ENCODE measurements around the gene RGPD8. TPM values are rescaled to one million over a fixed set of nuclear protein-coding genes. Genes with fewer than 3 reads are reported as not detected.
"Not testable (repeated sequence)": the region's sequence is repeated elsewhere in the genome, so short reads cannot be mapped to it uniquely, and the experiment has no call there.

RGPD8 gene
- total RNA-seq (2014; rRNA removed; shearing (Covaris generic); ENCODE audit: low replicate concordance) = 0.81 and 13.0 TPM in 2 replicates

GRCh38 chr2:112433480-112433879 lies at the start of gene RGPD8:
Gene RGPD8, minus strand, starts transcription at chr2:112433645. Its CDS starts 192 bp downstream, at chr2:112433453.
- in situ Hi-C loops (cut with HindIII; ENCODE audit: low pct_unique_long_range_greater_than_20kb, low sequenced_read_pairs) = not testable (repeated sequence)

GRCh38 chr2:112483042-112483473 lies 49.6 kb upstream of the RGPD8 start:
- in situ Hi-C loops (cut with HindIII; ENCODE audit: low pct_unique_long_range_greater_than_20kb, low sequenced_read_pairs) = no loop called here
- DNase-seq (ENCODE audit: low read depth) = peak; percentile 66

More at GRCh38 chr2:112433480-112433879, at the start of gene RGPD8:
- peak; percentile 68 for DNase-seq (ENCODE audit: low read depth)

DNA sequence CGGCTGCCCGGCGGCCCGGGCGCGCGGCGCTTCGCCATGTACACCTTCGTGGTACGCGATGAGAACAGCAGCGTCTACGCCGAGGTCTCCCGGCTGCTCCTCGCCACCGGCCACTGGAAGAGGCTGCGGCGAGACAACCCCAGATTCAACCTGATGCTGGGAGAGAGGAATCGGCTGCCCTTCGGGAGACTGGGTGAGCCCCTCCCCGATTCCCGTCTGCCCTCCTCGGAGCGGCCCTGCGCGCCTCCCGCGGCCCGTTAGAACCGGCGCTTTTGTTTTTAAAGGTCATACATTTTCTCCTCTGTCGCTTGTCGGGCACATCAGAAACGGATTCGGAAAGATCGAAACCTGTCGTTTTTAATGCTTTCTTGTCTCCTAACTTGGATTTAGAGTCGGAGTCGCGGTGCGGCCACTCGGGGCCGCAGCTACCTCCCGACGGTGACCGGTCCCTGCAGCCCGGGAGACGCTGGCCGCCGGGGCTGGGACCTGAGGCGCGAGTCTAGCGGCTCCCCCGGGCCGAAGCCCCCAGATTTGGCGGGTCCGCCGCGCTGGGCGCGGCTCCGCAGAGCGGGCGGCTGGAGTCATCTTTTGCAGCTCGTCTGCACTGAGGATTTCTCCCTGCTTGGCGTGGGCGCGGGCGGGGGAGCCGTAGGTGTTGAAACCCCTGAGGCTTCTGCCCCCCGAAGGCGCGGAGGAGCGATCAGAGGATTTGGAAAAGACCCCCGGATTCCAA lies 49.0 kb upstream of the RGPD8 start:
- peak; percentile 65 for DNase-seq (ENCODE audit: low read depth)
- in situ Hi-C loops (cut with HindIII; ENCODE audit: low pct_unique_long_range_greater_than_20kb, low sequenced_read_pairs) = no loop called here

DNA sequence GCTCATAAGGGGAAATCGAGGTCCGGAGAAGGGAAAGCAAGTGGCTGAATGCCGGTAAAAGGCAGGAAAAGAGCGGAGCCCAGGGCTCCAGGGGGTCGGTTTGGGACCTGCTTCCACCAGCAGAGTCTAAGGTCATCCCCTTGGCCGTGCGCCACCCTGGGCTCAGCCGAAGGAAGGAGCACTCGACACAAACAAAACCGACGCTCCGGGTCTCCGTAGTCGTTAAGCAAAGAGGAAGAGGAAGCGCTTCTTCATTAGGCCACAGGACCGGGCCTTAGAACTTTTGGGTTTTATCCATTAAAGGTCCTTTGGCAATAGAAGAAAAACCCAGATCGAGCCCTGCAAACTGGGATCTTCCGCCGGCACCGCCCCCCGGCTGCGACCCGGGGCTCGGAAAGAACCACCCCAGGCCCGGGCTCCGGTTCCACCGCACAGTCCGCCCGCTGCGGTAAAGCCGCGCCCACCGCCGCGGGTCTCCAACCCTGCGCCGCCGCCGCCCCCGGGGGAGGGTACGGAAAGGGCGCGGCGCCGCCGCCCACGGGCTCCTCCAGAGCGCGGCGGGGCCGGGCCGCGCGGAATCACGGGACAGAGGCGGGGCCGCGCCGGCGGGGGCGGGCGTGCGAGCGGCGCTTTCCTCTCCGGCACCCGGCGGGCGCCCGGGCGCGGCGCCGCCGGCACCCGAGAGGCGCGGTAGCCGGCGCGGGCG lies 48.2 kb upstream of the RGPD8 start, which contains the start of gene TTL:
TSS of gene TTL (plus strand) at position 629 of the 706 bp plus-strand sequence. CDS start 189 bp downstream, outside the sequence.
- in situ Hi-C loops (cut with HindIII; ENCODE audit: low pct_unique_long_range_greater_than_20kb, low sequenced_read_pairs) = no loop called here
- peak; percentile 73 for DNase-seq (ENCODE audit: low read depth)

- peak; percentile 84 for DNase-seq (ENCODE audit: low read depth)
- in situ Hi-C loops (cut with HindIII; ENCODE audit: low pct_unique_long_range_greater_than_20kb, low sequenced_read_pairs) = no loop called here
Measured at GRCh38 chr2:112481050-112481527, 47.6 kb upstream of the RGPD8 start.

DNA sequence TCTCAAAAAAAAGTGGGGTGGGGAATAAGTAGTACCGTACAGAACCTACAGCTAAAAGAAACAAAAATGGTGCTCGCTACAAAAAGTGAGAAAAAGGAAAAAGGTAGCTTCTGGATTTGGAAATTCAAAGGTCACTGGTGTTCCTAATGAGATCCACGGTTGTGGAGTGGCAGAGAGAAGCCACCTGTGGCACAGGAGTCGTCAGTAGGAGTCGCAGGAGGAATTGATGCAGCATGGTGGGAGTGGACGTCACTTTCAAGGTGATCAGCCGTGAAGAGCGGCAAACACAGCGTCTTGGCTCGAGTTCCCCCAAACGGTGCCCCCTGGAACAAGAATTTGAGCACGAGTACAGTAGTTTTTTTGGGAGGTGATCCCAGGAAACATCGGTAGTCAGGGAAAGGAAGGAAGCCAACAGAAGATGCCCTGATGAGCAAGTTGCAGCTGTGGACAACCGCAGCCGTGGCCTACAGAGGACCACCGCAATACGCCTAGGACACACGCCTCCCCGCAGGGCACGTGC lies 47.1 kb upstream of the RGPD8 start:
- no peak for DNase-seq (ENCODE audit: low read depth)

DNA sequence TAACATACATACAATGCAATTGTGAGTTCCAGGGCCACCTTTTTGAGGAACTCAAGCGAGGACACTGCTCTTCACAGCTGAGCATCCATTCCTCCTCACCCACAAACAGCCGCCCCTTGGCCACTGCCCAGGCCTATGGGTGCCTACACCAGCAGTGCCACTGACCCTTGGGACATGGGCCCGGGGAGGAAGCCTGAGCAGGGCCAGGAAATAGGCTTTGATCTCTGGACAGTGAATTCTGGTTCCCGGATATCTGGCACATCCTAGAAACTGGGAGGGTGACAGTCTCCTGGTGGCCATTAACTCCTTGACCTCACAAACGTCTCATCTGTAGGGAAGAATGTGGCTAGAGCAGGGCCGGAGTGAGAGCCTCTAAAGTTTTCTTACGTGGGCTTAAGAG lies 43.0 kb upstream of the RGPD8 start:
- no peak for DNase-seq (ENCODE audit: low read depth)
- in situ Hi-C loops (cut with HindIII; ENCODE audit: low pct_unique_long_range_greater_than_20kb, low sequenced_read_pairs) = no loop called here

More for the DNA sequence above, 47.1 kb upstream of the RGPD8 start:
- in situ Hi-C loops (cut with HindIII; ENCODE audit: low pct_unique_long_range_greater_than_20kb, low sequenced_read_pairs) = no loop called here

- DNase-seq (ENCODE audit: low read depth) = no peak
- in situ Hi-C loops (cut with HindIII; ENCODE audit: low pct_unique_long_range_greater_than_20kb, low sequenced_read_pairs) = no loop called here
Measured at GRCh38 chr2:112474844-112475486, 41.5 kb upstream of the RGPD8 start.

DNA sequence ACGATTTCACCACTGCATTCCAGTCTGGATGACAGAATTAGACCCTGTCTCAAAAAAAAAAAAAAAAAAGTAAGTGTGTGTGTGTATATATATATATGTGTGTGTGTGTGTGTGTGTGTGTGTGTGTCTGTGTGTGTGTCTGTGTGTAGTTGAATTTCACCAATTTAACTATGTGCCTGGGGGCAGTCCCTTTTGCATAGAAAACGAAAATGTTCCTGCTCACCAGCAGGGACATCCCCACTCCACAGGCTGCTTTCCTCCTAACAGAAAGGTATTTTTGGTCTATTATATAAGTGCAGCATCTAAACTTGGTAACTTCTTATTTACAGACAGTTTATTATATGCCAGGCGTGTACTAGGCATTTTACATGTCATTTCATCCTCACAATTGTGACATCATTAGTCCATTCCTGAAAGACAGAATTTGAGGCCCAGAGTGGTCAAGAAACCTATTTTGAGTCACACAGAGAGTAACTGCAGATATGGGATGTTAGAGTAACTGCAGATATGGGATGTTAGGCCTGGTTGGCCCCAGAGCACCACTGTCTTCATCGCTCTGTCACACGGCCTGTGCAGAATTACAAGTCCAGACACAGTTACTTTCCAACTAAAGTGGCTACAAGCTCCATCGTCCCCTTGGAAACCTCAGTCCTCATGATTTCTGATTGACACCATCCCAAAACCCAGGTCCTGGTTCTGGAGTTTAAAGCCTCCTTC lies 39.3 kb upstream of the RGPD8 start:
- in situ Hi-C loops (cut with HindIII; ENCODE audit: low pct_unique_long_range_greater_than_20kb, low sequenced_read_pairs) = no loop called here
- DNase-seq (ENCODE audit: low read depth) = no peak

- in situ Hi-C loops (cut with HindIII; ENCODE audit: low pct_unique_long_range_greater_than_20kb, low sequenced_read_pairs) = no loop called here
- no peak for DNase-seq (ENCODE audit: low read depth)
Measured at GRCh38 chr2:112465382-112465781, 31.9 kb upstream of the RGPD8 start.

GRCh38 chr2:112463256-112463655 lies 29.8 kb upstream of the RGPD8 start:
- no peak for DNase-seq (ENCODE audit: low read depth)
- in situ Hi-C loops (cut with HindIII; ENCODE audit: low pct_unique_long_range_greater_than_20kb, low sequenced_read_pairs) = no loop called here

- in situ Hi-C loops (cut with HindIII; ENCODE audit: low pct_unique_long_range_greater_than_20kb, low sequenced_read_pairs) = no loop called here
- DNase-seq (ENCODE audit: low read depth) = no peak
Measured at GRCh38 chr2:112462178-112462577, 28.7 kb upstream of the RGPD8 start.

DNA sequence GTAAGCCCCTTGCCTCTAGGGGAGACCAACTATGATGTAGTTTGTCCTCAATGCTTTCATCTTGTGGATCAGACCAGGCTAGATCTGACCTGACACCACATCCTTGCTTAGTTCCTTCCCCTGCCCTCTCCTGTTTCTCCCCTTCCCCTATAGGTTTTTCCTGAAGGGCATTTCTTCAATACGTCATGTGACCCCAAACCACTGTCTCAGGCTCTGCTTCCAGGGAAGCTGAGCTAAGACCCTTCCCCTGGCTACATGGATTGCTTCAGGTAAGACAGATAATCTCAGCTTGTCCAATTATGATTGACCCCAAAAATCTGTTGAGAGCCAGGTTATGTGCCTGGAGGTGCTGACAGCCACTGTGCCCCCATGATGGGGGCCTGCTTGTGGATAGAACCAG lies 25.9 kb upstream of the RGPD8 start:
- no peak for DNase-seq (ENCODE audit: low read depth)
- in situ Hi-C loops (cut with HindIII; ENCODE audit: low pct_unique_long_range_greater_than_20kb, low sequenced_read_pairs) = no loop called here

DNA sequence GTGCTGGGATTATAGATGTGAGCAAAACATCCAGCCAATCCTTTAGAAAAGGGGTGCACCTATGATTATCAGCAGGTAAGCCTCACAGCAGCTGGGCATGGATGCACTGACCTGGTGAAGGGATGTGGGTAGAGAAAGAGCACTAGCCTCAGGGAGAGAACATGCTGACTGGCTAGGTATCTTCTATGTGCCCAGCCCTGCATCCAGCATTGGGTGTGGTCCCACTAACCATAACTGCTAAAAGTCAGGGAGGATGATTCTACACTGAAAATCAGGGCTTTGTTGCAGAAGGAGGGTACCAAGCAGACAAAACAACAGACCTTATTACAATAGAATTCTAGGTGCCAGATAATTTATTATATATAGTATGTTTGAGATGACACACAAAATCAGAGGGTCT lies 21.1 kb upstream of the RGPD8 start:
- in situ Hi-C loops (cut with HindIII; ENCODE audit: low pct_unique_long_range_greater_than_20kb, low sequenced_read_pairs) = no loop called here
- no peak for DNase-seq (ENCODE audit: low read depth)

GRCh38 chr2:112451317-112451716 lies 17.9 kb upstream of the RGPD8 start:
- DNase-seq (ENCODE audit: low read depth) = no peak
- in situ Hi-C loops (cut with HindIII; ENCODE audit: low pct_unique_long_range_greater_than_20kb, low sequenced_read_pairs) = no loop called here

- in situ Hi-C loops (cut with HindIII; ENCODE audit: low pct_unique_long_range_greater_than_20kb, low sequenced_read_pairs) = no loop called here
- no peak for DNase-seq (ENCODE audit: low read depth)
Measured at GRCh38 chr2:112449854-112450253, 16.4 kb upstream of the RGPD8 start.

GRCh38 chr2:112444256-112444655 lies 10.8 kb upstream of the RGPD8 start:
- DNase-seq (ENCODE audit: low read depth); in situ Hi-C loops (cut with HindIII; ENCODE audit: low pct_unique_long_range_greater_than_20kb, low sequenced_read_pairs): not testable (repeated sequence)

Measured in Caki2 (cell line).